Measurements from ENCODE around the gene RNF123. TPM values are rescaled to one million over a fixed set of nuclear protein-coding genes. Genes with fewer than 3 reads are reported as not detected.

The RNF123 gene
- total RNA-seq, 1 experiment from 2014 or later, result 47.1 TPM

DNA sequence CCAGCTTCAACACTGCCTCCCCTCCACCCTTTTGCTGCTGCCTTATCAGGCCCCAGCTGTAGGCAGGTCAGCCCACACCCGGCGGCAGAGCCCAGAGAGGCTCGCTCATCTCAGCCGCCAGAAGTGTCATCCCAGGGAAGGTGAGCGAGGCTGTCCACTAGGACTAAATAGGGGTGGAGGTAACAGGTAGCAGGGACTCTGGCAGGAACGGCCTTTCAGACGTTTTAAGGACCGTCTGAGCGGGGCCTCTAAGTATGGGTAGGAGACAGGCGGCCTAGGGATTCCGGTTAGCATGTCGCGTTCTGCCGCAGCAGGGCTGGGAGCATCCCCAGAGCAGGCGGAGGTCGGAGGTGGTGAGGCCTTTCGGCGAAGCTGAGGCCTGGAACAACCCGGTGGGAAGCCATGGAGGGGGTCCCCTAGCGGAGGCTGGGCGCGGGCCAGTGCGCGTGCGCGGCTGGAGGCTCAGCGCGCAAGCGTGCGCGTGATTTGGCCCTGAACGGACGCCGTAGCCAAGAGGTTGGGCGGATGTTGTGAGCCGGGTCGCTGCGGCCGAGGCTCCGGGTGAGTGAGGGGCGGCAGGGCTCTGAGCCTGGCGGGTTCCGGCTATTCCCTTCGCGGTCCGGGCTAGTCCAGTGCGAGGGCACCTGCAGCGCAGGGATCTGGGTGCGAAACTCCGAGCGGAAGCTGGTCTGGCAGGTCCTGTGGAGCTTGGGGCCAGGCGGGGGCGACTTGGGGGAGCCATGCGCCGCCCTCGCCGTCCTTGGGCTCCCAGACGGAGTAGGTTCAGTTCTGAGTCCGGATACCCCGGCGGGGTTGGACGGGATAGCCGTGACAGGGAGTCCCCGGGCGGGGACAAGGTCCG lies at the start of gene RNF123, which contains the start of gene MST1 (continued):
- TF ChIP-seq ZNF281 (CRISPR knock-in tag; IDR thresholded peaks at IDR 0.05) (no peak), ZBTB21 (CRISPR knock-in tag; IDR thresholded peaks at IDR 0.05; ENCODE audit: borderline replicate concordance) (peak; percentile 62; the same call in 1 of the 2 replicates), NR1H2 (CRISPR knock-in tag; IDR thresholded peaks at IDR 0.05) (no peak), IRF2 (CRISPR knock-in tag; IDR thresholded peaks at IDR 0.05; ENCODE audit: borderline replicate concordance, low read depth) (0 out of 2 replicates have a peak, but pooled peaks have one; percentile 46), CREM (CRISPR knock-in tag; IDR thresholded peaks at IDR 0.05) (peak; percentile 55; the same call in 1 of the 2 replicates), FOXP1 (CRISPR knock-in tag; IDR thresholded peaks at IDR 0.05; ENCODE audit: borderline replicate concordance) (peak; percentile 94), GTF2I (CRISPR knock-in tag; conservative IDR thresholded peaks at IDR 0.05) (peak; percentile 42; the same call in 1 of the 2 replicates), GABPB1 (CRISPR knock-in tag; IDR thresholded peaks at IDR 0.05) (peak; percentile 85), ESRRA (CRISPR knock-in tag; IDR thresholded peaks at IDR 0.05; ENCODE audit: borderline replicate concordance) (peak; percentile 28; the same call in 1 of the 2 replicates), E2F4 (CRISPR knock-in tag; IDR thresholded peaks at IDR 0.05; ENCODE audit: borderline replicate concordance, low read depth) (no peak), NFE2L1 (CRISPR knock-in tag; IDR thresholded peaks at IDR 0.05) (peak; percentile 75; the same call in 1 of the 2 replicates), NR2C2 (CRISPR knock-in tag; IDR thresholded peaks at IDR 0.05) (peak; percentile 51), ZNF423 (CRISPR knock-in tag; IDR thresholded peaks at IDR 0.05) (no peak), HMGXB4 (CRISPR knock-in tag; IDR thresholded peaks at IDR 0.05) (peak; percentile 62; the same call in 1 of the 2 replicates), TCF7 (CRISPR knock-in tag; IDR thresholded peaks at IDR 0.05; ENCODE audit: low read depth) (0 out of 2 replicates have a peak, but pooled peaks have one; percentile 51), FOXK1 (CRISPR knock-in tag; IDR thresholded peaks at IDR 0.05) (peak; percentile 99), PREB (CRISPR knock-in tag; IDR thresholded peaks at IDR 0.05; ENCODE audit: borderline replicate concordance) (no peak), MLX (CRISPR knock-in tag; IDR thresholded peaks at IDR 0.05) (no peak), USF1 (CRISPR knock-in tag; IDR thresholded peaks at IDR 0.05) (no peak), ETV6 (CRISPR knock-in tag; IDR thresholded peaks at IDR 0.05) (peak; percentile 92)
- TF ChIP-seq, protein P1, sequence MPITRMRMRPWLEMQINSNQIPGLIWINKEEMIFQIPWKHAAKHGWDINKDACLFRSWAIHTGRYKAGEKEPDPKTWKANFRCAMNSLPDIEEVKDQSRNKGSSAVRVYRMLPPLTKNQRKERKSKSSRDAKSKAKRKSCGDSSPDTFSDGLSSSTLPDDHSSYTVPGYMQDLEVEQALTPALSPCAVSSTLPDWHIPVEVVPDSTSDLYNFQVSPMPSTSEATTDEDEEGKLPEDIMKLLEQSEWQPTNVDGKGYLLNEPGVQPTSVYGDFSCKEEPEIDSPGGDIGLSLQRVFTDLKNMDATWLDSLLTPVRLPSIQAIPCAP (CRISPR knock-in tag; IDR thresholded peaks at IDR 0.05), result 0 out of 2 replicates have a peak, but pooled peaks have one; percentile 24
- TF ChIP-seq, protein P2, sequence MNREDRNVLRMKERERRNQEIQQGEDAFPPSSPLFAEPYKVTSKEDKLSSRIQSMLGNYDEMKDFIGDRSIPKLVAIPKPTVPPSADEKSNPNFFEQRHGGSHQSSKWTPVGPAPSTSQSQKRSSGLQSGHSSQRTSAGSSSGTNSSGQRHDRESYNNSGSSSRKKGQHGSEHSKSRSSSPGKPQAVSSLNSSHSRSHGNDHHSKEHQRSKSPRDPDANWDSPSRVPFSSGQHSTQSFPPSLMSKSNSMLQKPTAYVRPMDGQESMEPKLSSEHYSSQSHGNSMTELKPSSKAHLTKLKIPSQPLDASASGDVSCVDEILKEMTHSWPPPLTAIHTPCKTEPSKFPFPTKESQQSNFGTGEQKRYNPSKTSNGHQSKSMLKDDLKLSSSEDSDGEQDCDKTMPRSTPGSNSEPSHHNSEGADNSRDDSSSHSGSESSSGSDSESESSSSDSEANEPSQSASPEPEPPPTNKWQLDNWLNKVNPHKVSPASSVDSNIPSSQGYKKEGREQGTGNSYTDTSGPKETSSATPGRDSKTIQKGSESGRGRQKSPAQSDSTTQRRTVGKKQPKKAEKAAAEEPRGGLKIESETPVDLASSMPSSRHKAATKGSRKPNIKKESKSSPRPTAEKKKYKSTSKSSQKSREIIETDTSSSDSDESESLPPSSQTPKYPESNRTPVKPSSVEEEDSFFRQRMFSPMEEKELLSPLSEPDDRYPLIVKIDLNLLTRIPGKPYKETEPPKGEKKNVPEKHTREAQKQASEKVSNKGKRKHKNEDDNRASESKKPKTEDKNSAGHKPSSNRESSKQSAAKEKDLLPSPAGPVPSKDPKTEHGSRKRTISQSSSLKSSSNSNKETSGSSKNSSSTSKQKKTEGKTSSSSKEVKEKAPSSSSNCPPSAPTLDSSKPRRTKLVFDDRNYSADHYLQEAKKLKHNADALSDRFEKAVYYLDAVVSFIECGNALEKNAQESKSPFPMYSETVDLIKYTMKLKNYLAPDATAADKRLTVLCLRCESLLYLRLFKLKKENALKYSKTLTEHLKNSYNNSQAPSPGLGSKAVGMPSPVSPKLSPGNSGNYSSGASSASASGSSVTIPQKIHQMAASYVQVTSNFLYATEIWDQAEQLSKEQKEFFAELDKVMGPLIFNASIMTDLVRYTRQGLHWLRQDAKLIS (CRISPR knock-in tag; IDR thresholded peaks at IDR 0.05; ENCODE audit: borderline replicate concordance), result peak; percentile 83; the same call in 1 of the 2 replicates
- TF ChIP-seq, protein P3, sequence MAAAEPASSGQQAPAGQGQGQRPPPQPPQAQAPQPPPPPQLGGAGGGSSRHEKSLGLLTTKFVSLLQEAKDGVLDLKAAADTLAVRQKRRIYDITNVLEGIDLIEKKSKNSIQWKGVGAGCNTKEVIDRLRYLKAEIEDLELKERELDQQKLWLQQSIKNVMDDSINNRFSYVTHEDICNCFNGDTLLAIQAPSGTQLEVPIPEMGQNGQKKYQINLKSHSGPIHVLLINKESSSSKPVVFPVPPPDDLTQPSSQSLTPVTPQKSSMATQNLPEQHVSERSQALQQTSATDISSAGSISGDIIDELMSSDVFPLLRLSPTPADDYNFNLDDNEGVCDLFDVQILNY (CRISPR knock-in tag; IDR thresholded peaks at IDR 0.05), result peak; percentile 71; the same call in 1 of the 2 replicates
